H1 (cell line): ENCODE results near the gene NPR1. TPM values are rescaled to one million over a fixed set of nuclear protein-coding genes. Genes with fewer than 3 reads are reported as not detected.

Experiments used
- CTCF ChIA-PET: fragments of 300-600 bp; sonication (Branson Sonifier 250); formaldehyde crosslinking; loops from one replicate; lab custom pipeline; 2021; ENCODE audit not compliant: partially characterized antibody; lab: Charles Lee
- POLR2A ChIA-PET: fragments of 300-600 bp; sonication (Branson Sonifier 250); formaldehyde crosslinking; loops from one replicate; lab custom pipeline; 2021; ENCODE audit warnings: inconsistent platforms; ENCODE audit not compliant: partially characterized antibody; lab: Charles Lee
- DNase-seq, 2 experiments: peaks; one replicate each; pipeline versions ENCODE4 v3.0.0 to v3.0.0-alpha.2; 2010 to 2022; ENCODE audit warnings: low spot score in 2 of 2, low read depth in 1 of 2, mixed read lengths in 1 of 2
- FAIRE-seq: peaks from 2 replicates; lab custom pipeline; 2011; peaks lifted over from hg19 to GRCh38; lab: Jason Lieb, UNC
- H2AFZ ChIP-seq: 2 replicates; pipeline ENCODE4 v1.8.1; 2012; ENCODE audit warnings: low read length, inconsistent platforms
- H2AK5ac ChIP-seq: 2 replicates; pipeline ENCODE4 v1.6.1; 2013; ENCODE audit warnings: low read depth, low read length
- H2BK120ac ChIP-seq: replicated peaks from 2 replicates; pipeline ENCODE3; 2013; ENCODE audit warnings: low read depth, low read length, inconsistent platforms
- H2BK12ac ChIP-seq: 2 replicates; pipeline ENCODE4 v1.6.1; 2013; ENCODE audit warnings: low read depth, low read length
- H2BK15ac ChIP-seq: 2 replicates; pipeline ENCODE4 v1.6.1; 2013; ENCODE audit warnings: low read length
- H2BK20ac ChIP-seq: 2 replicates; pipeline ENCODE4 v1.6.1; 2013; ENCODE audit warnings: low read length
- H2BK5ac ChIP-seq: 2 replicates; pipeline ENCODE4 v1.6.1; 2013; ENCODE audit warnings: low read depth, low read length
- H3K14ac ChIP-seq: 2 replicates; pipeline ENCODE4 v1.6.1; 2013; ENCODE audit warnings: inconsistent platforms; ENCODE audit not compliant: insufficient read length
- H3K18ac ChIP-seq: 2 replicates; pipeline ENCODE4 v1.6.1; 2013; ENCODE audit warnings: low read length; ENCODE audit errors: extremely low read depth
- H3K23ac ChIP-seq: 2 replicates; pipeline ENCODE4 v1.6.1; 2013; ENCODE audit warnings: inconsistent platforms; ENCODE audit not compliant: insufficient read length
- H3K23me2 ChIP-seq: 2 replicates; pipeline ENCODE4 v1.6.1; 2013; ENCODE audit warnings: low read depth, low read length
- H3K27ac ChIP-seq: 2 replicates; pipeline ENCODE4 v1.6.1; 2011; ENCODE audit warnings: low read depth, low read length, inconsistent platforms
- H3K27me3 ChIP-seq, 4 experiments: replicated peaks in 1 of 4; 1 replicate in 1 of 4; 2 replicates in 3 of 4; pipeline versions ENCODE4 v1.6.1 to v1.8.1; 2011 to 2013; ENCODE audit warnings: low read length in 3 of 4, mild to moderate bottlenecking in 3 of 4, inconsistent platforms in 2 of 4, mixed read lengths in 2 of 4, moderate library complexity in 1 of 4; ENCODE audit not compliant: control insufficient read depth in 3 of 4, insufficient read depth in 3 of 4; ENCODE audit errors: extremely low read depth in 1 of 4
- H3K36me3 ChIP-seq, 4 experiments: 2 replicates each; pipeline versions ENCODE4 v1.6.1 to v1.8.1; 2011 to 2013; ENCODE audit warnings: mild to moderate bottlenecking in 4 of 4, low read length in 3 of 4, moderate library complexity in 2 of 4, control low read depth in 1 of 4, inconsistent platforms in 1 of 4; ENCODE audit not compliant: insufficient read depth in 4 of 4, control insufficient read depth in 2 of 4
- H3K4ac ChIP-seq: replicated peaks from 2 replicates; pipeline ENCODE3; 2013; ENCODE audit warnings: low read length, low read depth, mixed read lengths, inconsistent platforms; ENCODE audit not compliant: insufficient read length
- H3K4me1 ChIP-seq, 4 experiments: replicated peaks in 1 of 4; 1 replicate in 1 of 4; 2 replicates in 3 of 4; pipeline versions ENCODE4 v1.6.1 to v1.8.1; 2011 to 2013; ENCODE audit warnings: low read length in 3 of 4, inconsistent platforms in 2 of 4, mixed read lengths in 1 of 4; ENCODE audit not compliant: insufficient read depth in 4 of 4, control insufficient read depth in 3 of 4
- H3K4me2 ChIP-seq, 2 experiments: 2 replicates each; pipeline versions ENCODE4 v1.6.1 to v1.8.1; 2011 to 2013; ENCODE audit warnings: low read depth in 2 of 2, low read length in 2 of 2, control low read depth in 1 of 2, inconsistent platforms in 1 of 2, mild to moderate bottlenecking in 1 of 2; ENCODE audit not compliant: insufficient read depth in 1 of 2
- H3K4me3 ChIP-seq, 4 experiments: fragments of 200-600, 300-600 bp in 1 of 4; sonication (generic), shearing (Covaris generic), sonication (Bioruptor Twin) in 1 of 4; 2 replicates each; pipeline versions ENCODE4 v1.5.1 to v1.8.1; 2011 to 2016; ENCODE audit warnings: low read length in 4 of 4, low read depth in 3 of 4, control low read depth in 2 of 4, inconsistent platforms in 2 of 4, mild to moderate bottlenecking in 2 of 4, mixed read lengths in 1 of 4, moderate library complexity in 1 of 4; ENCODE audit not compliant: insufficient read depth in 2 of 4; ENCODE audit errors: extremely low read depth in 1 of 4
- H3K56ac ChIP-seq: replicated peaks from 2 replicates; pipeline ENCODE3; 2013; ENCODE audit warnings: low read depth, mild to moderate bottlenecking, mixed read lengths, low read length, inconsistent platforms; ENCODE audit not compliant: insufficient read length
- H3K79me1 ChIP-seq: 2 replicates; pipeline ENCODE4 v1.6.1; 2013; ENCODE audit warnings: low read depth, low read length, control low read depth
- H3K79me2 ChIP-seq, 2 experiments: 2 replicates each; pipeline versions ENCODE4 v1.6.1 to v1.8.1; 2012 to 2013; ENCODE audit warnings: low read length in 2 of 2, mild to moderate bottlenecking in 2 of 2, inconsistent platforms in 1 of 2; ENCODE audit not compliant: insufficient read depth in 2 of 2, control insufficient read depth in 1 of 2
- H3K9ac ChIP-seq, 4 experiments: replicated peaks in 1 of 4; 1 replicate in 1 of 4; 2 replicates in 3 of 4; pipeline versions ENCODE4 v1.6.1 to v1.8.1; 2011 to 2013; ENCODE audit warnings: low read depth in 3 of 4, low read length in 3 of 4, control low read depth in 2 of 4, mild to moderate bottlenecking in 2 of 4, moderate library complexity in 2 of 4, inconsistent platforms in 1 of 4; ENCODE audit errors: extremely low read depth in 1 of 4
- H3K9me3 ChIP-seq, 2 experiments: 2 replicates each; pipeline versions ENCODE4 v1.6.1 to v1.8.1; 2012 to 2013; ENCODE audit warnings: mild to moderate bottlenecking in 2 of 2, moderate library complexity in 2 of 2, control low read depth in 1 of 2, inconsistent platforms in 1 of 2, low read depth in 1 of 2, low read length in 1 of 2, mixed read lengths in 1 of 2; ENCODE audit not compliant: insufficient read depth in 2 of 2
- H4K20me1 ChIP-seq, 2 experiments: replicated peaks in 1 of 2; 2 replicates each; pipeline versions ENCODE3 to v1.8.1; 2011 to 2013; ENCODE audit warnings: inconsistent platforms in 2 of 2, low read length in 2 of 2, mild to moderate bottlenecking in 1 of 2; ENCODE audit not compliant: insufficient read depth in 2 of 2, control insufficient read depth in 1 of 2
- H4K5ac ChIP-seq: 2 replicates; pipeline ENCODE4 v1.6.1; 2013; ENCODE audit warnings: low read length, low read depth, mixed read lengths, inconsistent platforms; ENCODE audit not compliant: insufficient read length
- H4K8ac ChIP-seq: 2 replicates; pipeline ENCODE4 v1.8.0; 2013; ENCODE audit warnings: mild to moderate bottlenecking, moderate library complexity, low read length, inconsistent platforms; ENCODE audit not compliant: insufficient read depth; ENCODE audit errors: extremely low read depth
- H4K91ac ChIP-seq: replicated peaks from 2 replicates; pipeline ENCODE3; 2013; ENCODE audit warnings: low read length, mixed read lengths, inconsistent platforms; ENCODE audit not compliant: insufficient read length
- CHD2 ChIP-seq: IDR thresholded peaks from 2 replicates; pipeline ENCODE4 v1.6.1; 2012; ENCODE audit warnings: low read length, improper control_type of control experiment
- EZH2 ChIP-seq: fragments of 200-600 bp; sonication (generic); IDR thresholded peaks from 2 replicates; pipeline ENCODE4 v1.7.1; 2012; ENCODE audit warnings: low read depth, mild to moderate bottlenecking, moderate library complexity, low read length, inconsistent platforms; ENCODE audit not compliant: severe bottlenecking
- GABPA ChIP-seq: IDR thresholded peaks from 2 replicates; pipeline ENCODE4 v1.6.1; 2011; ENCODE audit warnings: mild to moderate bottlenecking, low read length, moderate library complexity, borderline replicate concordance; ENCODE audit not compliant: insufficient read depth
- KDM4A ChIP-seq: IDR thresholded peaks from one replicate; pipeline ENCODE4 v1.7.1; 2012; ENCODE audit warnings: low read depth, mild to moderate bottlenecking, moderate library complexity, low read length, inconsistent platforms; ENCODE audit not compliant: severe bottlenecking
- RFX5 ChIP-seq: IDR thresholded peaks from 2 replicates; pipeline ENCODE4 v1.6.1; 2011; ENCODE audit warnings: low read depth, low read length, improper control_type of control experiment, borderline replicate concordance
- SIRT6 ChIP-seq: IDR thresholded peaks from one replicate; pipeline ENCODE4 v1.7.1; 2012; ENCODE audit warnings: low read length, inconsistent platforms
- WGBS, 2 experiments: shearing (Covaris generic) in 1 of 2; methylation state at CpG; one replicate each; pipeline versions ENCODE4 v1.1.6 to v1.1.7; 2013 to 2015; ENCODE audit warnings: low lambda C conversion rate in 2 of 2, mixed read lengths in 2 of 2, inconsistent platforms in 1 of 2, low coverage in 1 of 2, missing lambda C conversion rate in 1 of 2; ENCODE audit not compliant: insufficient replicate concordance in 2 of 2, insufficient coverage in 1 of 2, insufficient read length in 1 of 2; ENCODE audit errors: extremely low coverage in 1 of 2, missing lambda C conversion rate in 1 of 2; 5-methylcytosine and 5-hydroxymethylcytosine counted together
- polyA plus RNA-seq, 7 experiments: library from polyadenylated mRNA; depleted of rRNA in 3 of 7; stranded (reverse) in 5 of 7; unstranded in 2 of 7; fragments of >200 nt in 5 of 7; fragments of 200-250 nt in 2 of 7; gene quantifications; 1 replicate in 5 of 7; 2 replicates in 1 of 7; 4 replicates in 1 of 7; pipeline versions ENCODE4 v1.2.1 to v1.2.3, GENCODE V29; 2011 to 2013; ENCODE audit warnings: missing spikeins in 2 of 7, mixed read lengths in 2 of 7
- total RNA-seq: library from RNA; stranded (reverse); fragmentation: NEBNext Ultra II Directional; extraction: Animal tissue kit (Norgen Biotek cat#: 25700); gene quantifications from 2 replicates; pipeline ENCODE4 v1.2.1, GENCODE V29; 2021

The NPR1 gene
- total and polyA plus RNA-seq, 2 of the 8 experiments (the other 6 are each of a cell fraction or from before 2014, with no cell fraction given): 11.7 to 13.2 TPM

DNA sequence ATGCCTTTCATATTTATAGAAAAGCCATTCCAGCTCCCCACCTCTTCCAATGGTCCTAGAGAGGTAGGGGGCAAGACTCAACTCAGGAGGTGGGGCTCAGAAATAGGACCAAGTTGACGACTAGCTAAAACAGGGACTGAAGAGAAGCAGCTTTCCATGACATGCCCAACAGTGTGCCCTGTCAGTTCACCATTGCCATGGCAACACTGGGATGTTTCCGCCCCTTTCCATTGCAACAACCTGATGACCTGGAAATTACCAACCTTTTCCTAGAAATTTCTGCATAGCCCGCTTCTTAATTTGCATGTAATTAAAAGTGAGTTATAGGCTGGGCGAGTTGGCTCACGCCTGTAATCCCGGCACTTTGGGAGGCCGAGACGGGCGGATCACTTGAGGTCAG is 27.0 kb downstream of the NPR1 start:
- no peak for DNase-seq
- H3K9ac ChIP-seq: no peak overlapping the region
- no peaks in the 10 kb centered on the region for H3K79me2 ChIP-seq
- H3K4ac ChIP-seq: no peak overlapping the region
- no peak overlapping the region for H3K14ac ChIP-seq
- no peak overlapping the region for H4K91ac ChIP-seq
- peak; percentile 13 for FAIRE-seq
- H3K4me2 ChIP-seq: no peak overlapping the region
- H3K23ac ChIP-seq: no peak overlapping the region
- no peaks in the 10 kb centered on the region for H4K20me1 ChIP-seq
- H3K9me3 ChIP-seq: no peaks in the 10 kb centered on the region
- H2BK12ac ChIP-seq: no peak overlapping the region
- POLR2A ChIA-PET: interaction anchor here (1.5 kb wide), 1 partner anchor 11 kb away, joined by 3 read pairs; no protein-coding TSS in a partner anchor
- no peak overlapping the region for H2BK5ac ChIP-seq
- no peak overlapping the region for H2BK15ac ChIP-seq
- CTCF ChIA-PET: interaction anchor here (1.1 to 4.1 kb wide), 10 partner anchors 8 to 67 kb away, joined by 3 to 18 read pairs (median 4); partner anchors contain the start of gene NPR1
- H2AK5ac ChIP-seq: no peak overlapping the region
- no peaks in the 10 kb centered on the region for H3K79me1 ChIP-seq
- H3K36me3 ChIP-seq: no peaks in the 10 kb centered on the region
- no peaks in the 10 kb centered on the region for H3K27me3 ChIP-seq
- no peaks in the 10 kb centered on the region for H3K23me2 ChIP-seq
- no peak overlapping the region for H3K18ac ChIP-seq
- no peak overlapping the region for H3K27ac ChIP-seq
- no peak overlapping the region for H2BK120ac ChIP-seq
- H3K4me1 ChIP-seq: no peaks in the 10 kb centered on the region
- no peak overlapping the region for H4K8ac ChIP-seq
- no peak overlapping the region for H3K4me3 ChIP-seq
- H2BK20ac ChIP-seq: no peak overlapping the region
- TF ChIP-seq SIRT6 (no peak), EZH2 (no peak), KDM4A (no peak), GABPA (no peak), RFX5 (no peak), CHD2 (no peak)
- H3K56ac ChIP-seq: no peak overlapping the region
- no peak overlapping the region for H4K5ac ChIP-seq
- H2AFZ ChIP-seq: no peak overlapping the region
- 96% methylated on average over 9 of the region's 9 CpGs; no CpG with 5 or more reads in 1 of the 2 experiments for WGBS, 2 experiments
